Brain pericyte (primary cell): ENCODE measurements around the gene SECTM1.

Experiments
- DNase-seq: peaks from one replicate; pipeline ENCODE4 v3.0.0-alpha.2; 2012; ENCODE audit warnings: low read depth, low spot score

Gene SECTM1

DNA sequence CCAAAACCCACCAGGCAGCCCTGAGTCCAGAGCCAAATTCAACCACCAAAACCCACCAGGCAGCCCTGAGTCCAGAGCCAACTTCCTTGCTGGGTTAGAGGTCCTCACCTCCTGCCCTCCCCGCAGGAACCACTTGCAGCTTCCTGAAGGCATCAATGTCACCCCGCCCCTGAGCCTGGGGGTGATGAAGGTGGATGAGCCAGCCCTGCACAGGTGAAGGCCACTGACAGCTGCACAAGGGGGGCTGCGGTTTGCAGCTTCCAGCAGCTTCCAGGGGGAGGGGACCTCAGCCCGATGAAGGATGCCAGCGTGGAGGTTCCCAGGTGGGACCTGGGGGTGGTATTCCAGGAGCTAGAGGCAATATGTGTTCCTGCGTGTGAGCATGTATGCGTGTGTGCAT is 52.5 kb downstream of the SECTM1 start:
- DNase-seq = no peak

DNA sequence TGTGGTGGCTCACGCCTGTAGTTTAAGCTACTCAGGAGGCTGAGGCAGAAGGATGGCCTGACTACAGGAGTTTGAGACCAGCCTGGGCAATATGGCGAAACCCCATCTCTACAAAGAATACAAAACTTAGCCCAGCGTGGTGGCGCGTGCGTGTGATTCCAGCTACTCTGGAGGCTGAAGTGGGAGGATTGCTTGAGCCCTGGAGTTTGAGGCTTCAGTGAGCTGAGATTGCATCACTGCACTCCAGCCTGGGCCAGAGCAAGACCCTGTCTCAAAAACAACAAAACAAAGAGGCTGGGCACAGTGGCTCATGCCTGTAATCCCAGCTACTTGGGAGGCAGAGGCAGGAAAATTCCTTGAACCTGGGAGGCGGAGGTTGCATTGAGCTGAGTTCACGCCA is 53.0 kb downstream of the SECTM1 start:
- no peak for DNase-seq

DNA sequence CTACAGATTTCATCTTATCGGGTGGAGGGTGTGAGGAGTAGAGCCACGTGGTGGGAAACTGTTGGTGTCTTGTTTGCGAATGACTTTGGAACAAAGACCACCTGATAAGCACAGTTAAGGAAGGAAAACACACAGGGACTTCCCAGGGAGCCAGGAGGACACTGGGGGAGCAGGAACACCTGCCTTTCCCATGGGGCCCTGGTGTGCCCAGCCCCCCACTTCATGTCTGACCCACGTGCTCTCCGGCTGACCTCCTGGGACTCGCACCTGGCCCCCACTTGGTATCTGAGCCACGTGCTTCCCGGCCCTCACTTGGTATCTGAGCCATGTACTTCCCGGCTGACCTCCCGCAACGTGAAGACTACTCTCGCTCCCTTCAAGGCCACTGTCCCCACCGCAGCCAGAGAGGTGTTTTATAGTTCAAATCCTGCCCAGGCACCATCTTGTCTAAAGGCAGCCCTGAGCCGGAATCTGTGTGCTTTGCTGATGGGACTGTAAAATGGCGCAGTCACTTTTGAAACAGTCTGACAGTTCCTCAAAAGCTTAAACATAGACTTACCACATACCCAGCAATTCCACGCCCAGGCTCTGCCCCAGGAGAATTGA is 54.7 kb downstream of the SECTM1 start:
- DNase-seq = no peak

DNA sequence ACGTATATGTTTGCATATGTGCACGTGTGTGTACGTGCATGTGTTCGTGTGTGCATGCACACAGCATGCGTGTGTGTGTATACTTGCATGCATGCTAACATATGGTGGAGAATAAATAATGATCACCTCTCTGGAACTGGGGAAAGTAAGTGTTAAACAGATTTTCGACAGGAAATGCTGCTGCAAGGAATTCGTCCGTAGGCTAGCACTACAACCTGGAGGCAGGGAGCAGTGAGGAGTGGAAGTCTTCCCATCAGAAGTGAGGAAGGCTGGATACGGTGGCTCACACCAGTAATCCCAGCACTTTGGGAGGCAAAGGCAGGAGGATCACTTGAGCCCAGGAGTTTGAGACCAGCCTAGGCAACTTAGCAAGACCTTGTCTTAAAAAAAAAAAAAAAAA is 55.3 kb downstream of the SECTM1 start:
- no peak for DNase-seq

DNA sequence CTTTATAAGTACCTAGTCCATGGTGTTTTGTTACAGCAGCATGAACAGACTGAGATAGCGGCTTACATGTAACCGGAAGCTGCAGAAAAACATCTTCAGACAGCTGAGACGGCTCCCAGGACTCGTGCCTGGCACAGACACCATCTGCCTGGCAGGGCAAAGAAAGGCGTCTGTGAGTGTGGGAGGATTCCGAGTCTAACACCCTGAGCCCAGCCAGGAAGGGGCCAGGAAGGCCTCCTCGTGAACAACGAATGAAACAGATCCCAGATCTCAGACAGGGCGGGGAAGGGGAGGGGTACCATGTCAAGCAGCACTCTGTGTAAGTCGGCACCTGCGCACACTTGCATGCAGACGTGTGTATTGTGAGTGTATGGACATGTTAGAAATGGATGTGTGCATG is 55.7 kb downstream of the SECTM1 start:
- DNase-seq = no peak

DNA sequence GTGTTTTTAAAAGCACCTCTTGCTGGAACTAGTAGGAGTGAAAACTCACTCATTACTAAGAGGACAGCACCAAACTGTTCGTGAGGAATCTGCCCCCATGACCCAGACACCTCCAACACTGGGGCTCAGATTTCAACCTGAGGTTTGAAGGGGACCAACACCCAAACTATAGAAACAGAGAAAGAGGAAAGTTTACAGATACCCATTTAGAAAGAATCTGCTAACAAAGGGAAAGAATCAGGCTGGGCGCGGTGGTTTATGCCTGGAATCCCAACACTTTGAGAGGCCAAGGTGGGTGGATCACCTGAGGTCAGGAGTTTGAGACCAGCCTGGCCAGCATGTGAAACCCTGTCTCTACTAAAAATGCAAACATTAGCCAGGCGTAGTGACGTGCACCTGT is 56.6 kb downstream of the SECTM1 start:
- no peak for DNase-seq

DNA sequence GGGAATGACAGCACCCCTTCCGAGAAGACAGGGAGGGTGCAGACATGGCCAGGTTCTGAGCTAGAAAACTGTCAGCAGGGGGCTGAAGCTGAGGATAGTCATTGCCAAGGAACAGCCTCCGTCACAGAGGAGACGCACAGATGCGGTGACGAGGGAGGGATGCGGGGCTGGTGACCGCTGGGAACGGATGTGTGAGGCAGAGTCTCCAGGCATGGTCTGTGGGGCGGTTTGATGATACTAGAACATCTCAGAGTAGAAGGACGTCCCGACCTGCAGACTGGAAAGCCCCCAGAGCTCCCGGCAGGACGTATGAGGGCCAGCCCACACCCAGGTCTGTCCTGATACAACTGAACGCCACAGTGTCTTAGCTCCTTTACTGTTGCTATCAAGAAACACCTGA is 58.2 kb downstream of the SECTM1 start:
- no peak for DNase-seq

DNA sequence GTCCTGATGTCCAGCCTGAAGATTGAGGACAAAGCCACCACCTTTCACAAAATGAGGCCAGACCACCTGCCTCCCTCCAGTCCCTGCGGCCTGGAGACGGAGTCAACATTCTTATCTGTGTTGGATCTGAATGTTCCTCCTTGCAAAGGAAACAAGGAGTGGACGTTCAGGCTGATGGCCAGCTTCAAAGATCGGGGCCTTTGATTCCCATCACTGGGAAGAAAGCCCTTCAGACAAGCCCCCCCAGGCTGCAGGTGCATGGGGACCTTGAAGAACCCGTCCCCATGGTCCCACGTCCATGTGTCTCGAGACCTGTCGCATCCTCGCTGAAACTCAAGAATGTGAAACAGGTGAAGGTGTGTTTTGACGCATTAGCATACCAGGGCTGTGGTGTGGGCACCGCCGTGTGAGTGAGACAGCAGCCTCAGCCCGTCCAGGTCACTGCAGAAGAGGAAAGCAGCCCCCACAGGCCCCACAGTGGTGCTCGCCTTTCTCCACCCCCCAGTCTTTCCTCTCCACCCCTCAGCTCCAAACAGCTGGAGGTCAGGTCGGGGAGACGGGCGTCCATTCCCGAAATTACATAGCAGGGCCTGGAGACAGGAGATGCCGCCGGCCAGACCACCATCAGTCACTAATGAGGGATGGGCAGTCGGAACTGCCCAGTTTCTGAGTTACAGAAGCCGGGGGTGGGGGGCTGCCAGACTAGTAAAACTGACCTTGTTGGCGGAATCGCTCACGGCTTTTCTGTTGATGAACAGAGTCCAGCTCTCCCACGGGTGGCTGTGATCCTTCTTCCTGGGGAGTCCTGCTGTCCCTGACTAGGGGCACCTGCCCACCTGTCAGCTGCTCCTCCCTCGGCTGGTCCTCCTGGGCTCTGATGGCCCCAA is 59.2 kb downstream of the SECTM1 start:
- DNase-seq = no peak

DNA sequence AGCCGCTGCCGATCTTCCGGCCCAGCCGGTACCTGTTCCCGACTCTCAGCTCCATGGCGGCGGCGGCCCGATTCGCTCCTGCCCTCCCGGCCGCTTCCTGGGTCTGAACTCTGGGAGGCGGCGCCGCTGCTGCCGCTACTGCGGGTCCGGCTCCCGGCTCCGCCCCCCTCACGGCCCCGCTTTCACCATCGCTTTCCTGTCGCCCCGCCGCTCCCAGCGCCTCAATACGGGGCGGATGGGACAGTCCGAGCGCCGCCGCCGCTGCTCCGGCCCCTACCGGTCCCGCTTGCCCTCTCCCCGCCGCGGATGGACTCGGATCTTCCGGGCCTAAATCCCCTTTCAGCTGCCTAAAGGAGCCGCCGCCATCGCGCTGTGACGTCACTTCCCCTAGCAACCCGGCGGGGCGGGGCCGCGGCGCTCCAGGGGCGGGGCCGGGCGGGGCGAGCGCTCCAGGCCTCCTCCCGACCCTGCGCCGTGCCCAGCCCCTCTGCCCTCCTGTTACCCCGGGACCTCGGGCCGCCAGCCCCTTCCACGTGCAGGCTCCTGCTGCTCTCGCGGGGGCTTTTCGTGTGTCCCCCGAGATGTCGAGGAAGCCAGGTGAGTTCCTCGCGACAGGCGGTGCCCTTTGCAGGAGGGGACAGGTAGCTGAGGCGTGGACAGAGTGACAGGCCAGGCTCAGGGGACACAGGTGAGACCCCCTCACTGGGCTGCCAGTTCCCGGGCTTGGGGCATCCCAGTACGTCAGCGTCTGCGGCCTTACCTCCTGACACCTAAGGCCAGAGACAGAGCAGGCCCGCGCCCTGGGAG is 60.0 kb downstream of the SECTM1 start, which contains the start of gene CSNK1D:
CSNK1D (minus strand) TSS at position 374 of the 807 bp plus-strand sequence; CDS start at position 55, 319 bp downstream.
- DNase-seq = no peak

DNA sequence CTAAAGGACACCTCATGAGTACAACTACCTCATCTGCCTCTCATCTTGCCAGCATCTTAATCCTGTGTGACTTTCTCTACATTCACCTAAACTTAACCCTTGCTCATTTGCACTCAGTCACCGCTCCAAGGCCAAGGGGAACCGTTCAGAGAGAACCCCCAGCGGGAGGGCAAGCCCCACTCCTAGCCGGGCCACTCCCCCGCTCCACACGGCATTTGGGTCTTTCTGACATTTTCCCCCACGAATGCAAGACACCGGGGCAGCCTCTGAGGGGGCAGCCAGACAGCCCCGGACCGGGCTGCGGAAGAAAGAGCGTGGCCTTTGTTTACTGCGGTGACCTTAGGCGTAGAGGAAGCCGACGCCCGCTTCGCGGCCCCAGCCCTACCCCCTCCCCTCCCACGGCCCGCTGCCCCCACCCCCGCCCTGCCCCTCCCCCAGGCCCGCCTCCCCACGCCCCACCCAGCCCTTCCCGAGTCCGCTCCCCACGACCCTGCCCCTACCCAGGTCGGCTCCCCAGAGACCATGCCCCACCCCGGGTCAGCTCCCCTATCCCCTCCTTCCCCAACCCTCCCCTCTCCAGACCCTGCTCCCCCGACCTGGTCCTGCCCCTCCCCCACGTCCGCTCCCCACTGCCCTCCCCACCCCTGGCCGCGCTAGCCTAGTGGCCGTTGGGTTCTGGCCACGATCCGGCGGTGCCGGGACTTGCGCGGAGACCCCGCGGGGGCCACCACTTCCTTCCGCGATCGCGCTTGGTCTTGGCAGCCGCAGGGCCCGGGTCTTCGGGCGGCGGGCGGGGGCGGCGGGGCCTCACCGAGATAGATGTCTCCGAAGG is 60.9 kb downstream of the SECTM1 start:
- DNase-seq = no peak

DNA sequence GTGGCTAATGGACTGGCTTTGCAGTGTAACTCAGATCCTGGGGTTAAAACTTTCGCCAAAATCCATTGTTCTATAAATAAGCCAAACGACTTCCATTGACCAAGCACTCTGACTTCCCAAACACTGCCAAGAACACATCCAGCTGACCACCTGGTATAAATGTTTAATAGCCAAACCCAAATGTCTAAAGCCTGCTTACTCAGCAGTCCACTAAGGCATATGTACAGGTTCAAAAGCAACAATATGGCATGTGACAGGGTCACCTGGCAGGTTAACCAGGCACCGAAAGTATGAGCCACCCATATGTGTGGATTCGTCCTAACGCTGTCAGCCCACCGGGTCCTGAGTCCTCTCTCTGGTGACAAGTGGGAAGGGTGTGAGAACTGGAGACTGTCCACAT is 62.2 kb downstream of the SECTM1 start:
- no peak for DNase-seq
